M059J (cell line): ENCODE measurements around the gene SPAM1. TPM values are rescaled to one million over a fixed set of nuclear protein-coding genes. Genes with fewer than 3 reads are reported as not detected.
"Not testable (repeated sequence)": the region's sequence is repeated elsewhere in the genome, so short reads cannot be mapped to it uniquely, and the experiment has no call there.

Experiments
- DNase-seq: peaks from one replicate; pipeline ENCODE4 v3.0.0-alpha.2; 2012; ENCODE audit warnings: low read depth
- total RNA-seq: library from RNA; depleted of rRNA; stranded (reverse); fragments of >200 nt; shearing (Covaris generic); gene quantifications from 2 replicates; pipeline ENCODE4 v1.2.3, GENCODE V29; 2014; rRNA removed

SPAM1 gene
- not detected in 2 replicates for total RNA-seq

GRCh38 chr7:123924941-123925340, at the start of gene SPAM1:
Gene SPAM1, plus strand, starts transcription at chr7:123925241. Its CDS starts 28,330 bp downstream, at chr7:123953571.
- no peak for DNase-seq

GRCh38 chr7:123876557-123877256, 48.3 kb upstream of the SPAM1 start:
- no peak for DNase-seq

GRCh38 chr7:123879628-123880027, 45.4 kb upstream of the SPAM1 start:
- DNase-seq, result no peak

GRCh38 chr7:123881300-123881699, 43.7 kb upstream of the SPAM1 start:
- DNase-seq, result no peak

- DNase-seq, result no peak
Measured at GRCh38 chr7:123883154-123883553, 41.9 kb upstream of the SPAM1 start.

GRCh38 chr7:123888192-123888591, 36.8 kb upstream of the SPAM1 start:
- DNase-seq, result no peak

- DNase-seq, result not testable (repeated sequence)
Measured at GRCh38 chr7:123894753-123895152, 30.3 kb upstream of the SPAM1 start.

- no peak for DNase-seq
Measured at GRCh38 chr7:123901101-123901500, 23.9 kb upstream of the SPAM1 start.

GRCh38 chr7:123905714-123906113, 19.3 kb upstream of the SPAM1 start:
- DNase-seq, result no peak

- DNase-seq, result peak; percentile 32
Measured at GRCh38 chr7:123916240-123916724, 8.8 kb upstream of the SPAM1 start.

- DNase-seq, result no peak
Measured at GRCh38 chr7:123917878-123918277, 7.2 kb upstream of the SPAM1 start.

- DNase-seq, result no peak
Measured at GRCh38 chr7:123918309-123918708, 6.7 kb upstream of the SPAM1 start.

GRCh38 chr7:123923599-123923998, 1.4 kb upstream of the SPAM1 start:
- DNase-seq, result no peak

- peak; percentile 2 for DNase-seq
Measured at GRCh38 chr7:123929107-123929506, 4.1 kb downstream of the SPAM1 start.

- no peak for DNase-seq
Measured at GRCh38 chr7:123929655-123930054, 4.6 kb downstream of the SPAM1 start.

- no peak for DNase-seq
Measured at GRCh38 chr7:123935436-123936381, 10.7 kb downstream of the SPAM1 start.

GRCh38 chr7:123936388-123936787, 11.3 kb downstream of the SPAM1 start:
- no peak for DNase-seq

- DNase-seq, result no peak
Measured at GRCh38 chr7:123939784-123940183, 14.7 kb downstream of the SPAM1 start.

GRCh38 chr7:123941391-123942180, 16.5 kb downstream of the SPAM1 start:
- no peak for DNase-seq

GRCh38 chr7:123944395-123944794, 19.4 kb downstream of the SPAM1 start:
- no peak for DNase-seq

- no peak for DNase-seq
Measured at GRCh38 chr7:123945938-123946337, 20.9 kb downstream of the SPAM1 start.

- no peak for DNase-seq
Measured at GRCh38 chr7:123948136-123948535, 23.1 kb downstream of the SPAM1 start.
